LNCaP clone FGC (cell line): ENCODE results near the gene TIMM9.
A peak's percentile ranks its signal among the peaks of the same experiment; 100 is the strongest.
"Not testable (repeated sequence)": the region's sequence is repeated elsewhere in the genome, so short reads cannot be mapped to it uniquely, and the experiment has no call there.

Experiments
- DNase-seq: peaks from one replicate; pipeline ENCODE4 v3.0.0-alpha.2; 2011; ENCODE audit warnings: low read depth
- H3K4me3 ChIP-seq: 2 replicates; pipeline ENCODE4 v1.5.1; 2011; ENCODE audit warnings: mild to moderate bottlenecking, low read depth, low read length, control low read depth
- CTCF ChIP-seq: IDR thresholded peaks from 2 replicates; pipeline ENCODE4 v1.5.1; 2012; ENCODE audit warnings: mild to moderate bottlenecking; ENCODE audit not compliant: control insufficient read depth, insufficient read depth; ENCODE audit errors: extremely low read depth

The TIMM9 gene

GRCh38 chr14:58426670-58427280 lies 556 bp downstream of the TIMM9 start:
- no peak for TF ChIP-seq CTCF
- peak; percentile 35 for DNase-seq
- H3K4me3 ChIP-seq: peak overlapping the region; percentile 95

- H3K4me3 ChIP-seq, DNase-seq: not testable (repeated sequence)
These were observed 10.4 kb downstream of the TIMM9 start for GRCh38 chr14:58416934-58417333.

- no peak for TF ChIP-seq CTCF
- no peak overlapping the region for H3K4me3 ChIP-seq
- no peak for DNase-seq
These were observed 11.4 kb downstream of the TIMM9 start for GRCh38 chr14:58415636-58416547.

GRCh38 chr14:58414845-58415244 lies 12.5 kb downstream of the TIMM9 start:
- no peak for TF ChIP-seq CTCF
- no peak overlapping the region for H3K4me3 ChIP-seq
- DNase-seq: no peak

- TF ChIP-seq CTCF: no peak
- DNase-seq: no peak
- no peak overlapping the region for H3K4me3 ChIP-seq
These were observed 18.6 kb downstream of the TIMM9 start for GRCh38 chr14:58408681-58409215.

- H3K4me3 ChIP-seq: no peak overlapping the region
- DNase-seq: no peak
- peak; percentile 42; the same call in 1 of the 2 replicates for TF ChIP-seq CTCF
These were observed 25.7 kb downstream of the TIMM9 start for GRCh38 chr14:58401587-58401986.

- no peak for TF ChIP-seq CTCF
- no peak overlapping the region for H3K4me3 ChIP-seq
- DNase-seq: no peak
These were observed 28.4 kb downstream of the TIMM9 start for GRCh38 chr14:58398895-58399294.
